Esophagus muscularis mucosa (tissue), 4 donors: ENCODE data around the gene DNAH1. TPM values are rescaled to one million over a fixed set of nuclear protein-coding genes. Genes with fewer than 3 reads are reported as not detected.

ENCODE experiments used
- DNase-seq: peaks from one replicate; pipeline ENCODE4 v3.0.0-alpha.2; 2017; ENCODE audit errors: extremely low spot score
- H3K27ac ChIP-seq, 4 donors: fragments of 200-600 bp; sonication (generic); replicated peaks in 1 of 4; 1 replicate in 3 of 4; 2 replicates in 1 of 4; pipeline ENCODE4 v1.5.1; 2016 to 2019; ENCODE audit warnings: mild to moderate bottlenecking in 1 of 4
- H3K27me3 ChIP-seq, 4 donors: fragments of 200-600 bp; sonication (generic); one replicate each; pipeline versions ENCODE4 v1.5.1 to v1.6.0; 2016 to 2019
- H3K36me3 ChIP-seq, 4 donors: fragments of 200-600 bp; sonication (generic); one replicate each; pipeline ENCODE4 v1.5.1; 2016 to 2019
- H3K4me1 ChIP-seq, 4 donors: fragments of 200-600 bp; sonication (generic); one replicate each; pipeline ENCODE4 v1.5.1; 2016 to 2019
- H3K4me3 ChIP-seq, 4 donors: fragments of 200-600 bp; sonication (generic); 1 replicate in 2 of 4; 2 replicates in 2 of 4; pipeline ENCODE4 v1.5.1; 2016 to 2019; ENCODE audit warnings: mild to moderate bottlenecking in 4 of 4, moderate library complexity in 1 of 4
- H3K9me3 ChIP-seq, 4 donors: fragments of 200-600 bp; sonication (generic); 1 replicate in 3 of 4; 2 replicates in 1 of 4; pipeline ENCODE4 v1.5.1; 2016 to 2019
- CTCF ChIP-seq, 3 experiments: fragments of 200-600 bp in 2 of 3; fragments of 450-650 bp in 1 of 3; sonication (generic) in 2 of 3; IDR thresholded peaks; one replicate each; pipeline ENCODE4 v1.5.1; 2017 to 2019; ENCODE audit warnings: antibody characterized with exemption in 3 of 3, mild to moderate bottlenecking in 2 of 3, moderate library complexity in 1 of 3
- EP300 ChIP-seq: sonication (generic); formaldehyde crosslinking; IDR thresholded peaks from one replicate; pipeline ENCODE4 v1.6.1; 2017; ENCODE audit warnings: antibody characterized with exemption
- POLR2A ChIP-seq: fragments of 450-650 bp; IDR thresholded peaks from one replicate; pipeline ENCODE4 v1.6.1; 2017; ENCODE audit warnings: antibody characterized with exemption, moderate library complexity, mild to moderate bottlenecking, low read depth
- POLR2AphosphoS5 ChIP-seq, 2 donors: sonication (generic); formaldehyde crosslinking; IDR thresholded peaks; one replicate each; pipeline ENCODE4 v1.6.1; 2017; ENCODE audit warnings: antibody characterized with exemption in 2 of 2
- WGBS: methylation state at CpG from one replicate; pipeline ENCODE4 v1.1.5; 2018; 5-methylcytosine and 5-hydroxymethylcytosine counted together
- intact Hi-C: fragments of 100-400 bp; cut with DNase I; formaldehyde crosslinking; loops from one replicate; pipeline ENCODE4 v1.15.1; 2023
- total RNA-seq, 4 donors: library from RNA; depleted of rRNA; stranded (reverse); fragments of >200 nt; gene quantifications; one replicate each; pipeline versions ENCODE4 v1.1.0 to v1.2.1, GENCODE V29; 2016

Gene DNAH1
- total RNA-seq, 4 donors from 2014 or later, result 3.4 to 5.4 (median 3.6) TPM

DNA sequence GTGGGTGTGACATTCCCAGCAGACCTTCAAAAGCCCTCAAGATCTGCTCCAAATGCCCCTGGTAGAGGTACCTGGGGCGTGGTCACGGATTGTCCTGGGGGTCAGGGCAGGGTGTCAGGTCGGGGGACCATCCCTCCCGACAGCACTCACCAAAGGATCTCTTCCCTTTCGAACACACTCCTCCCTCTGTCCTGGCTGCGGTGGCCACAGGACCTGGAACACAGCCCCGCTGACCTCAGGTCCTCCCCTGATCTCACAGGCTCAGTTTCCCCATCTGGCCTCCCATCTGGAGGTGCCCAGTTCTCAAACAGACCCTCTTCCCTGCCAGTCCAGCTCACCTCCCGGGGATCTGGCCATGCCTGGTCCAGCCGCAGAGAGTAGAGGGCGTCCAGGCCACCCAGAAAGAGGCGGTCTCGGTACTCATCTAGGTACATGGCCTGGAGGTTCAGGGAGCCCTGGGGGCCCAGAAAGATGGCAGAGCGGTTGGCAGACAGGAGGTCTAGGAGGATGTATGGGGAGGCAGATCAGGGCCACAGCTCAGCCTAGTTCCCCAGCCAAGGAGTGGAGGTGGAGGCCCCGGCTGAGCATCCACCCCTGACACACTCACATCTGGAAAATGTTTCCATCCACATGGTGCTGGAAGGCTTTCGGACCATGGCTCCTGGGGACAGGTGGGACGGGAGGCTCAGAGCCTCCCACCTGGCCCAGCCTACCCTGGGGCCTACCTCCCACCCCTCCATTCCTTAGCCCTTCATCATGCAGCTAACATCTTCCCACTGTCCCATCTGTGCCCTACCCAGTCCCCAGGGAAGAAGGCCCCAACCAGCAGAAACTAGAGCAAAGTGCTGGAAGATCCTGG lies 126.5 kb downstream of the DNAH1 start:
- no peak for DNase-seq
- H3K36me3 ChIP-seq, result peaks cover 0 to 19% (median 0%) of the 10 kb centered on the region in 4 donors
- intact Hi-C loops, result no loop called here
- H3K4me1 ChIP-seq, result peaks cover 14 to 25% (median 18%) of the 10 kb centered on the region in 4 donors
- no peaks in the 10 kb centered on the region for H3K27me3 ChIP-seq
- H3K9me3 ChIP-seq, result no peaks in the 10 kb centered on the region
- TF ChIP-seq CTCF (IDR thresholded peaks at IDR 0.05) (no peak), EP300 (no peak), POLR2AphosphoS5 (IDR thresholded peaks at IDR 0.05) (no peak), POLR2A (no peak)
- peak overlapping the region; percentile 23 to 50 (median 39) for H3K4me3 ChIP-seq
- WGBS, result 89% methylated on average over 10 of the region's 16 CpGs
- no peak overlapping the region for H3K27ac ChIP-seq

- H3K36me3 ChIP-seq, result peaks cover 0 to 19% (median 0%) of the 10 kb centered on the region in 4 donors
- no peak for DNase-seq
- peaks cover 14 to 25% (median 18%) of the 10 kb centered on the region in 4 donors for H3K4me1 ChIP-seq
- no peaks in the 10 kb centered on the region for H3K27me3 ChIP-seq
- peak overlapping the region in 1 of 4 donors; percentile 0 for H3K27ac ChIP-seq
- peak overlapping the region; percentile 23 to 50 (median 39) for H3K4me3 ChIP-seq
- WGBS, result 90% methylated on average over 8 of the region's 8 CpGs
- H3K9me3 ChIP-seq, result no peaks in the 10 kb centered on the region
- no peak for TF ChIP-seq POLR2AphosphoS5 (IDR thresholded peaks at IDR 0.05)
- TF ChIP-seq CTCF (IDR thresholded peaks at IDR 0.05), result no peak
- TF ChIP-seq EP300, result no peak
- intact Hi-C loops, result no loop called here
Measured at GRCh38 chr3:52443268-52443610, 127.1 kb downstream of the DNAH1 start.

GRCh38 chr3:52443791-52444687 lies 127.9 kb downstream of the DNAH1 start:
- Histone ChIP-seq H3K27me3 (no peaks in the 10 kb centered on the region), H3K9me3 (no peaks in the 10 kb centered on the region), H3K4me3 (peak overlapping the region; percentile 23 to 50 (median 39)), H3K4me1 (peaks cover 14 to 25% (median 18%) of the 10 kb centered on the region in 4 donors), H3K36me3 (peaks cover 0 to 19% (median 0%) of the 10 kb centered on the region in 4 donors), H3K27ac (peak overlapping the region in 1 of 4 donors; percentile 0)
- TF ChIP-seq POLR2AphosphoS5 (IDR thresholded peaks at IDR 0.05) (no peak), CTCF (IDR thresholded peaks at IDR 0.05) (no peak), EP300 (no peak), POLR2A (no peak)
- intact Hi-C loops, result no loop called here
- DNase-seq, result no peak
- 86% methylated on average over 16 of the region's 25 CpGs for WGBS

GRCh38 chr3:52444860-52445793 lies 129.0 kb downstream of the DNAH1 start, which contains the start of gene SEMA3G:
TSS of gene SEMA3G (minus strand) at chr3:52445103. CDS start at chr3:52445027, 76 bp downstream.
- Histone ChIP-seq H3K27ac (peak within 1 kb of the TSS in 1 of 4 donors; percentile 23), H3K9me3 (no peaks in the 10 kb centered on the region), H3K36me3 (peaks cover 0 to 14% (median 0%) of the 10 kb centered on the region in 4 donors), H3K4me3 (peak within 1 kb of the TSS; percentile 23 to 50 (median 39)), H3K4me1 (peaks cover 19 to 31% (median 23%) of the 10 kb centered on the region in 4 donors), H3K27me3 (no peaks in the 10 kb centered on the region)
- peak; percentile 94 for DNase-seq
- intact Hi-C loops, result loop anchor here (1.0 kb wide), 1 partner anchor 17 kb away; no protein-coding TSS in a partner anchor
- WGBS, result 45% methylated on average over 5 of the region's 19 CpGs
- TF ChIP-seq POLR2A, result peak; percentile 19
- TF ChIP-seq POLR2AphosphoS5 (IDR thresholded peaks at IDR 0.05), result peak; percentile 51 to 66
- peak; percentile 35 to 86 (median 62) for TF ChIP-seq CTCF (IDR thresholded peaks at IDR 0.05)
- no peak for TF ChIP-seq EP300
